ENCODE results near the gene FAM110A. TPM values are rescaled to one million over a fixed set of nuclear protein-coding genes. Genes with fewer than 3 reads are reported as not detected.

The FAM110A gene
- total and polyA plus RNA-seq, 2 of the 8 experiments (the other 6 are each of a cell fraction or from before 2014, with no cell fraction given), result 10.1 to 10.9 TPM

DNA sequence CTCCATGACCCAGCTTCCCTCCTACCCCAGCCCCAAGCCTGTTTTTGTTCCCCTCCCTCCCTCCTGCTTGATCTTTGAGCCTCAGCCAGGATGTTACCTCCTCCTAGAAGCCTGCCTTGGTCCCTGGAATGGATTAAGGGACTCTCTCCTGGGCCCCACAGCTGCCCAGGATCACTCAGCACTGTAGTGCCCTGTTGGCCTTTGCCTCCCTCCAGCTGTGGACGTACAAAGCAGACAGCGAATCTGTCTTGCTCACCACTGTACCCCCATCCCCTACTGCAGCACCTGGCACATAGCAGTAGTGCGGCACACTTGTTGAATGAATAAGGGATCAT lies 11.8 kb upstream of the FAM110A start (continued):
- no peak for TF ChIP-seq ZNF274 (IDR thresholded peaks at IDR 0.05; ENCODE audit: borderline replicate concordance, extremely low read depth, low read length)
